MCF 10A (cell line): ENCODE data around the gene TUBB6. TPM values are rescaled to one million over a fixed set of nuclear protein-coding genes. Genes with fewer than 3 reads are reported as not detected.
A peak's percentile ranks its signal among the peaks of the same experiment; 100 is the strongest.

Experiments used
- BruUV-seq: library from RNA; stranded (reverse); fragments of 400-500 nt; replicated peaks from 2 replicates; lab custom pipeline; 2021; lab: Mats Ljungman, UMichigan
- CTCF ChIA-PET: fragments of 300-600 bp; sonication (Branson Sonifier 250); formaldehyde crosslinking; extraction: SDS; loops from one replicate; lab custom pipeline; 2021; ENCODE audit warnings: antibody characterized with exemption, inconsistent platforms; lab: Yijun Ruan, JAX
- POLR2A ChIA-PET: fragments of 300-600, 350-650 bp; sonication (Branson Sonifier 250); formaldehyde crosslinking; extraction: SDS; loops from one replicate; lab custom pipeline; 2020; ENCODE audit warnings: antibody characterized with exemption, inconsistent platforms; lab: Yijun Ruan, JAX
- DNase-seq: peaks from one replicate; pipeline ENCODE4 v3.0.0-alpha.2; 2018; ENCODE audit not compliant: unreplicated experiment
- H3K27ac Mint-ChIP-seq: one replicate; pipeline ENCODE4 v1.8.0; 2022; ENCODE audit warnings: mild to moderate bottlenecking, low read depth, mixed read lengths; ENCODE audit not compliant: unreplicated experiment
- H3K27me3 Mint-ChIP-seq: one replicate; pipeline ENCODE4 v1.8.0; 2022; ENCODE audit warnings: mixed read lengths; ENCODE audit not compliant: insufficient read depth, unreplicated experiment
- H3K36me3 Mint-ChIP-seq: one replicate; pipeline ENCODE4 v1.8.0; 2022; ENCODE audit warnings: mild to moderate bottlenecking, moderate library complexity, mixed read lengths; ENCODE audit not compliant: insufficient read depth, unreplicated experiment
- H3K4me1 Mint-ChIP-seq: one replicate; pipeline ENCODE4 v1.8.0; 2022; ENCODE audit warnings: mixed read lengths; ENCODE audit not compliant: insufficient read depth, unreplicated experiment
- H3K4me3 Mint-ChIP-seq: one replicate; pipeline ENCODE4 v1.8.0; 2022; ENCODE audit warnings: mild to moderate bottlenecking, moderate library complexity, mixed read lengths; ENCODE audit not compliant: unreplicated experiment
- H3K9me3 Mint-ChIP-seq: one replicate; pipeline ENCODE4 v1.8.0; 2022; ENCODE audit warnings: mixed read lengths; ENCODE audit not compliant: unreplicated experiment
- CTCF ChIP-seq: fragments of 200-600 bp; IDR thresholded peaks from one replicate; pipeline ENCODE4 v1.8.0; 2022; ENCODE audit warnings: antibody characterized with exemption, mild to moderate bottlenecking; ENCODE audit not compliant: unreplicated experiment
- intact Hi-C: fragments of 100-400 bp; cut with micrococcal nuclease; formaldehyde crosslinking; loops from 2 replicates; pipeline ENCODE4 v1.14.1; 2022
- total RNA-seq: library from RNA; stranded (reverse); gene quantifications from 2 replicates; pipeline ENCODE4 v1.2.3, GENCODE V29; 2022

TUBB6 gene
- total RNA-seq, 1 experiment from 2014 or later = 167 TPM

GRCh38 chr18:12324991-12325725, 17.1 kb downstream of the TUBB6 start:
- intact Hi-C loops = no loop called here

GRCh38 chr18:12325726-12326245, 17.7 kb downstream of the TUBB6 start:
- DNase-seq = no peak
- H3K27ac Mint-ChIP-seq = peak overlapping the region; percentile 51
- intact Hi-C loops = no loop called here
- TSS peak; percentile 50 for BruUV-seq
- peaks cover 93% of the 10 kb centered on the region for H3K36me3 Mint-ChIP-seq
- no peak for TF ChIP-seq CTCF
- H3K27me3 Mint-ChIP-seq = no peaks in the 10 kb centered on the region
- no peak overlapping the region for H3K4me3 Mint-ChIP-seq
- POLR2A ChIA-PET = interaction anchor here (0.7 to 1.1 kb wide), 3 partner anchors 9 to 172 kb away, joined by 3 to 5 read pairs (median 3); no protein-coding TSS in a partner anchor
- CTCF ChIA-PET = interaction anchor here (0.9 to 1.4 kb wide), 2 partner anchors 9 to 51 kb away, joined by 4 to 6 read pairs; no protein-coding TSS in a partner anchor
- no peaks in the 10 kb centered on the region for H3K4me1 Mint-ChIP-seq
- H3K9me3 Mint-ChIP-seq = no peaks in the 10 kb centered on the region

More at GRCh38 chr18:12324991-12325725, 17.1 kb downstream of the TUBB6 start:
- CTCF ChIA-PET = interaction anchor here (0.5 to 1.4 kb wide), 3 partner anchors 10 to 50 kb away, joined by 4 to 6 read pairs (median 4); no protein-coding TSS in a partner anchor
- POLR2A ChIA-PET = interaction anchor here (1.1 kb wide), 1 partner anchor 10 kb away, joined by 5 read pairs; no protein-coding TSS in a partner anchor
- Mint-ChIP-seq H3K4me3 (no peak overlapping the region), H3K36me3 (peaks cover 88% of the 10 kb centered on the region), H3K4me1 (no peaks in the 10 kb centered on the region), H3K27ac (no peak overlapping the region), H3K27me3 (no peaks in the 10 kb centered on the region), H3K9me3 (no peaks in the 10 kb centered on the region)
- no peak for DNase-seq
- TF ChIP-seq CTCF = no peak
- BruUV-seq = no TSS peak

- H3K9me3 Mint-ChIP-seq = no peaks in the 10 kb centered on the region
- DNase-seq = no peak
- BruUV-seq = no TSS peak
- no peaks in the 10 kb centered on the region for H3K4me1 Mint-ChIP-seq
- peaks cover 90% of the 10 kb centered on the region for H3K36me3 Mint-ChIP-seq
- CTCF ChIA-PET = interaction anchor here (0.6 to 2.3 kb wide), 11 partner anchors 9 to 235 kb away, joined by 3 to 21 read pairs (median 4); no protein-coding TSS in a partner anchor
- no peak for TF ChIP-seq CTCF
- POLR2A ChIA-PET = interaction anchor here (0.8 to 2.0 kb wide), 2 partner anchors 8 to 51 kb away, joined by 3 to 8 read pairs; partner anchors contain the start of gene AFG3L2
- no peak overlapping the region for H3K4me3 Mint-ChIP-seq
- no peaks in the 10 kb centered on the region for H3K27me3 Mint-ChIP-seq
- intact Hi-C loops = no loop called here
- H3K27ac Mint-ChIP-seq = no peak overlapping the region
These were observed 18.8 kb downstream of the TUBB6 start for GRCh38 chr18:12326711-12327460.
